ENCODE measurements around the gene INPP4A.

DNA sequence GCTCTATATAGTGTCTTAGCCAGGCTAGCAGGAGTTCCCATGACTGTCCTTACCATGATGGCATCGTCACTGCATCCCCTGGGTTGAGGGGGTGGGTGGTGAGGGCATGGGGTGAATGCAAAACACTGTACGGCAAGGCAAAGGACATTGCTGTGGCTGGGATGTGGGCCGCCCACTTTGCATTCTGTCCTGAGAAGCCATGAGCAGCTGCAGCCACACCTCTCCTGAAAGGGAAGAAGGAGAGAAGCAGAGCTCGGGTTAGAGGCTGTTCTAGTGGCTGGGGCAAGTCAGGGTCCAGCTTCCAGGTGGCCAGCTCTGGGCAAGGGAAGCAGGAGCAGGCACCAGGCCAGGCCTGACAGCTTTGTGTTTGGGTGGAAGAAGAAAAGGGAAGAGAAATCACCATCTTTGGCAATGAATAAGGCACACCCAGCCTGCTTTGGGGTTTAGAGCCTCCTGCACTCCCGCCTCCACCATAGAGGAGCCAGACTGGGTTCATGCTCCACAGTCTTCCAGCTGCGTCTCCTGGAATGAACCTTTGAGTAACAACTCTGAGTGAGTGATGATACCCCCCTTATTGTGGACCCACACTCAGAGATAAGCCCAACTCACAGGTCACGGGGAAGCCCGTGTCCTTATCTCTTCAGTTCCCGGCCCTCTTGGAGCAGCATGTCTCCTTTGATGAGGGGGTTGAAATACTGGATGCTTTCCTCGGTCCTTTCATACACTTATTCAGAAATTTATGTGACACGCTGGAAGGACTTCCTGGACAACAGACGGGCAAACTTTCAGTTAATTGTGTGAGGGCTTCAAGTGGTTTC lies 63.4 kb downstream of the INPP4A start:
- TF ChIP-seq POLR2A (IDR thresholded peaks at IDR 0.05) (no peak), EP300 (IDR thresholded peaks at IDR 0.05) (no peak), POLR2AphosphoS5 (IDR thresholded peaks at IDR 0.05) (no peak)
- TF ChIP-seq, protein P1, sequence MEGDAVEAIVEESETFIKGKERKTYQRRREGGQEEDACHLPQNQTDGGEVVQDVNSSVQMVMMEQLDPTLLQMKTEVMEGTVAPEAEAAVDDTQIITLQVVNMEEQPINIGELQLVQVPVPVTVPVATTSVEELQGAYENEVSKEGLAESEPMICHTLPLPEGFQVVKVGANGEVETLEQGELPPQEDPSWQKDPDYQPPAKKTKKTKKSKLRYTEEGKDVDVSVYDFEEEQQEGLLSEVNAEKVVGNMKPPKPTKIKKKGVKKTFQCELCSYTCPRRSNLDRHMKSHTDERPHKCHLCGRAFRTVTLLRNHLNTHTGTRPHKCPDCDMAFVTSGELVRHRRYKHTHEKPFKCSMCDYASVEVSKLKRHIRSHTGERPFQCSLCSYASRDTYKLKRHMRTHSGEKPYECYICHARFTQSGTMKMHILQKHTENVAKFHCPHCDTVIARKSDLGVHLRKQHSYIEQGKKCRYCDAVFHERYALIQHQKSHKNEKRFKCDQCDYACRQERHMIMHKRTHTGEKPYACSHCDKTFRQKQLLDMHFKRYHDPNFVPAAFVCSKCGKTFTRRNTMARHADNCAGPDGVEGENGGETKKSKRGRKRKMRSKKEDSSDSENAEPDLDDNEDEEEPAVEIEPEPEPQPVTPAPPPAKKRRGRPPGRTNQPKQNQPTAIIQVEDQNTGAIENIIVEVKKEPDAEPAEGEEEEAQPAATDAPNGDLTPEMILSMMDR (IDR thresholded peaks at IDR 0.05), result no peak
